Activated B cell treated with CpG ODN at 0.5 μM for 24 hours (primary cell): ENCODE data around the gene INPP5A. TPM values are rescaled to one million over a fixed set of nuclear protein-coding genes. Genes with fewer than 3 reads are reported as not detected.

Experiments used
- ATAC-seq: fragments of 200-7000 bp; cut with Tn5 transposase; one replicate; pipeline ENCODE4 v1.10.0; 2021; ENCODE audit warnings: low read depth, mild to moderate bottlenecking, moderate library complexity
- CTCF ChIA-PET: fragments of 350-600 bp; sonication (Branson Sonifier 250); formaldehyde crosslinking; loops from one replicate; lab custom pipeline; 2021; ENCODE audit warnings: antibody characterized with exemption; lab: Charles Lee
- POLR2A ChIA-PET: fragments of 350-600 bp; sonication (Branson Sonifier 250); formaldehyde crosslinking; loops from one replicate; lab custom pipeline; 2021; ENCODE audit warnings: antibody characterized with exemption; lab: Charles Lee
- DNase-seq: peaks from one replicate; pipeline ENCODE4 v3.0.0; 2022
- H3K27ac Mint-ChIP-seq: one replicate; pipeline ENCODE4 v1.8.0; 2020; ENCODE audit warnings: mixed read lengths
- H3K27me3 Mint-ChIP-seq: one replicate; pipeline ENCODE4 v1.8.0; 2021; ENCODE audit warnings: mixed read lengths
- H3K36me3 Mint-ChIP-seq: one replicate; pipeline ENCODE4 v1.8.0; 2021; ENCODE audit warnings: low read depth, mixed read lengths
- H3K4me1 Mint-ChIP-seq: one replicate; pipeline ENCODE4 v1.8.0; 2021; ENCODE audit warnings: mixed read lengths
- H3K4me3 Mint-ChIP-seq: one replicate; pipeline ENCODE4 v1.8.0; 2020; ENCODE audit warnings: mild to moderate bottlenecking, mixed read lengths
- H3K9me3 Mint-ChIP-seq: one replicate; pipeline ENCODE4 v1.8.0; 2020; ENCODE audit warnings: mixed read lengths
- intact Hi-C: fragments of 100-400 bp; cut with micrococcal nuclease; formaldehyde crosslinking; loops from one replicate; pipeline ENCODE4 v1.15.1; 2024
- total RNA-seq: library from RNA; stranded (reverse); gene quantifications from 2 replicates; pipeline ENCODE4 v1.2.3, GENCODE V29; 2022
- TF ChIP-seq, protein P1 (sequence below): fragments of 200-600 bp; IDR thresholded peaks from one replicate; pipeline ENCODE4 v1.8.0; 2022; ENCODE audit warnings: antibody characterized with exemption, mild to moderate bottlenecking

INPP5A gene
- total RNA-seq, 1 donor from 2014 or later: 24.9 TPM

DNA sequence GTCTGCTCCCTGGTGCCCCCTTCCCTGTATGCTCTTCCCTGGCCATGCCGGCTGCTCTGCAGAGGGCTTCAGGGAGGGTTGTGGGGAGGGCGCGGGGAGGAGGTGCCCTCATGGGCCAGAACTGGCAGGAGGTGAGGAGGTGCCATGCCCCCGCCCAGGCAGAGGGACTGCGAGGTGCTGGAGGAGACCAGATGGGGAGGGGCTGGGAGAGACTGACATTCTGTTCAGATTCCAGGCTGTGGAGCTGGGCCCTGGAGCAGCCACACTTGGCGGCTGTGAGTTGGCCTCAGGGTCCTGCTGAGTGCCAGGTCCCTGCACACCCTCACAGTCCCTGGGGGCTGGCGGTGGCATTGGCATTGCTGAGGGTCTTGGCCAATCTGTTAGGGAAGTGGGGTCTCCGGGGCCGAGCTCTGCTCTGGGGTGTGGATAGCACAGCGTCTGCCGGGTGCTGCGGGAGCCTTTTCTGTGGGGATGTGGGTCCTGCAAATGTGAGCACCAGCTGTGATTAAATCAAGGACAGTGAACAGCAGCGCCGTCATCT is 25.4 kb downstream of the INPP5A start:
- intact Hi-C loops: no loop called here
- DNase-seq: no peak
- ChIA-PET CTCF (no interaction called here), POLR2A (interaction anchor here (1.1 kb wide), 1 partner anchor 9 kb away, joined by 5 read pairs; no protein-coding TSS in a partner anchor)
- TF ChIP-seq, protein P1, sequence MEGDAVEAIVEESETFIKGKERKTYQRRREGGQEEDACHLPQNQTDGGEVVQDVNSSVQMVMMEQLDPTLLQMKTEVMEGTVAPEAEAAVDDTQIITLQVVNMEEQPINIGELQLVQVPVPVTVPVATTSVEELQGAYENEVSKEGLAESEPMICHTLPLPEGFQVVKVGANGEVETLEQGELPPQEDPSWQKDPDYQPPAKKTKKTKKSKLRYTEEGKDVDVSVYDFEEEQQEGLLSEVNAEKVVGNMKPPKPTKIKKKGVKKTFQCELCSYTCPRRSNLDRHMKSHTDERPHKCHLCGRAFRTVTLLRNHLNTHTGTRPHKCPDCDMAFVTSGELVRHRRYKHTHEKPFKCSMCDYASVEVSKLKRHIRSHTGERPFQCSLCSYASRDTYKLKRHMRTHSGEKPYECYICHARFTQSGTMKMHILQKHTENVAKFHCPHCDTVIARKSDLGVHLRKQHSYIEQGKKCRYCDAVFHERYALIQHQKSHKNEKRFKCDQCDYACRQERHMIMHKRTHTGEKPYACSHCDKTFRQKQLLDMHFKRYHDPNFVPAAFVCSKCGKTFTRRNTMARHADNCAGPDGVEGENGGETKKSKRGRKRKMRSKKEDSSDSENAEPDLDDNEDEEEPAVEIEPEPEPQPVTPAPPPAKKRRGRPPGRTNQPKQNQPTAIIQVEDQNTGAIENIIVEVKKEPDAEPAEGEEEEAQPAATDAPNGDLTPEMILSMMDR: no peak
- no peaks in the 10 kb centered on the region for H3K9me3 Mint-ChIP-seq
- H3K4me3 Mint-ChIP-seq: no peak overlapping the region
- no peak overlapping the region for H3K27ac Mint-ChIP-seq
- peaks cover 60% of the 10 kb centered on the region for H3K4me1 Mint-ChIP-seq
- no peak for ATAC-seq
- H3K36me3 Mint-ChIP-seq: peaks cover 2% of the 10 kb centered on the region
- no peaks in the 10 kb centered on the region for H3K27me3 Mint-ChIP-seq

DNA sequence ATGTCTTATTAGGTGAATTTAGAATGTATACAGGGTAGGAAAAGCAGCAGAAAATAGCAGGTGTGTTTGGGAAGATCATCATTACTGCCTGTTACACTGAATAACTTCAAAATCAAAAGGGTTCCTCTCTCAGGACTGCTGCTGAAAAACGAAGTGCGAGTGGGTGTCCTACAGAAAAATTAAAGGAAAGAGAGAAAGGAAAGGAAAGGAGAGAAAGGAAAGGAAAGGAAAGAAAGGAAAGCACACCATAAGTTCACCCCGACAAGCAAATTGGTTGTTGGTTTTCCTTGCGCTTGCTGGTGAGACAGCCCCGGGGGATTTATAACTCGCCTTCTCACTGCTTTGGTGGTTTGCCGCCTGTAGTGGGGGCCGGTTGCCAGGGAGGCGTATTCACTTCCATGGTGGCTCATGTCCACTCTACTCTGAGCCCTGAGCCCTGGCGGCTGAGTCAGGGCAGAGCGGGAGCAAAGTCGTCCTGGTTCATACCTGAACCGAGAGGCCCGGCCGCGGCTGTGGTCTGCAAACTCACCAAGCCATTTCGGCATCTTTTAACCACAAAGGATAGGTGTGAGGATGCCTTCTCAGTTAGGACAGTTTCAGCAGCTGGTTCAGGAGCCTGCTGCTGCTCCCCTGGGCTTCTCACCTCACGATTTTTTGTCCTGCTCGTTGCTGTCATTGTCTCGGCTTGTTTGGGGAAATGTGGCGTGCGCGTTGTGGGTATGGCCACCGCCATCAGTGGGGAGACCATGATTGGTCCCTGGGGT is 26.1 kb downstream of the INPP5A start:
- CTCF ChIA-PET: no interaction called here
- POLR2A ChIA-PET: interaction anchor here (1.1 kb wide), 1 partner anchor 8 kb away, joined by 5 read pairs; no protein-coding TSS in a partner anchor

DNA sequence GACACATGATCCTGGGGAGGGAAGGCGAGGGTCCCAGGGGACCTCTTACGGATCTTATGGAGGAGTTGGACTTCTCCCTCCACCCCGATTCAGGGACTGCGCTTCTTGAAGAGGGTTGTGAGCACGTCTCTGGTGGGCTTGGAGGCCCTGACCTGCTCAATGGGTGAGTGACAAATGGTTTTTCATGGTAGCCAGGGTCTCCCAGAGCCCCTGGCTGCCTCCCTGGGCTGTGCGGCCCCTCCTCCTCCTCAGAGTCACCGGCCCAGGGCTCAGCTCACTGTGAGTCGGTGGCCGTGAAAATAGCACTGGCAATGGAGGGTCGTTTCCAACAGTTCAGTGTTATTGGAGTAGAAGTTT is 26.6 kb downstream of the INPP5A start:
- intact Hi-C loops: no loop called here
- ATAC-seq (no peak), DNase-seq (no peak)
- Mint-ChIP-seq H3K4me1 (peaks cover 56% of the 10 kb centered on the region), H3K4me3 (peak overlapping the region; percentile 22), H3K27me3 (no peaks in the 10 kb centered on the region), H3K27ac (no peak overlapping the region), H3K9me3 (no peaks in the 10 kb centered on the region), H3K36me3 (peaks cover 2% of the 10 kb centered on the region)
- POLR2A ChIA-PET: no interaction called here
- TF ChIP-seq, protein P1: no peak
- CTCF ChIA-PET: no interaction called here

More for the DNA sequence above, 26.1 kb downstream of the INPP5A start:
- DNase-seq: no peak
- H3K27me3 Mint-ChIP-seq: no peaks in the 10 kb centered on the region
- ATAC-seq: peak; percentile 19
- H3K27ac Mint-ChIP-seq: no peak overlapping the region
- TF ChIP-seq, protein P1: no peak
- peaks cover 61% of the 10 kb centered on the region for H3K4me1 Mint-ChIP-seq
- H3K36me3 Mint-ChIP-seq: peaks cover 2% of the 10 kb centered on the region
- no peaks in the 10 kb centered on the region for H3K9me3 Mint-ChIP-seq
- H3K4me3 Mint-ChIP-seq: peak overlapping the region; percentile 24
- intact Hi-C loops: no loop called here

- H3K27me3 Mint-ChIP-seq: no peaks in the 10 kb centered on the region
- TF ChIP-seq, protein P1: no peak
- intact Hi-C loops: no loop called here
- no peak overlapping the region for H3K4me3 Mint-ChIP-seq
- ChIA-PET CTCF (no interaction called here), POLR2A (no interaction called here)
- H3K4me1 Mint-ChIP-seq: peaks cover 51% of the 10 kb centered on the region
- no peaks in the 10 kb centered on the region for H3K9me3 Mint-ChIP-seq
- DNase-seq: no peak
- no peak for ATAC-seq
- peaks cover 2% of the 10 kb centered on the region for H3K36me3 Mint-ChIP-seq
- H3K27ac Mint-ChIP-seq: no peak overlapping the region
Observed at GRCh38 chr10:132564690-132565089, 27.1 kb downstream of the INPP5A start.

GRCh38 chr10:132565516-132566209 is 28.1 kb downstream of the INPP5A start:
- CTCF ChIA-PET: no interaction called here
- TF ChIP-seq, protein P1: no peak
- peaks cover 41% of the 10 kb centered on the region for H3K4me1 Mint-ChIP-seq

More at GRCh38 chr10:132565516-132566209, 28.1 kb downstream of the INPP5A start:
- Mint-ChIP-seq H3K27me3 (no peaks in the 10 kb centered on the region), H3K9me3 (no peaks in the 10 kb centered on the region), H3K4me3 (no peak overlapping the region), H3K36me3 (peaks cover 2% of the 10 kb centered on the region), H3K27ac (no peak overlapping the region)
- ATAC-seq (no peak), DNase-seq (no peak)
- POLR2A ChIA-PET: no interaction called here
- intact Hi-C loops: no loop called here
